ENCODE measurements around the gene SCAND1.
"Not testable (repeated sequence)": the region's sequence is repeated elsewhere in the genome, so short reads cannot be mapped to it uniquely, and the experiment has no call there.

Gene SCAND1

GRCh38 chr20:35954200-35954906 is at the start of gene SCAND1:
TSS of gene SCAND1 (minus strand) at chr20:35954502. CDS start at chr20:35954284, 218 bp downstream.
- DNase-seq = peak; percentile 95
- peaks cover 5% of the 10 kb centered on the region for H3K9me3 Mint-ChIP-seq
- H3K36me3 Mint-ChIP-seq (ENCODE audit: low read depth) = peaks cover 34% of the 10 kb centered on the region
- no peaks in the 10 kb centered on the region for H3K27me3 Mint-ChIP-seq
- H3K4me3 Mint-ChIP-seq = peak within 1 kb of the TSS; percentile 100
- peaks cover 24% of the 10 kb centered on the region for H3K4me1 Mint-ChIP-seq (ENCODE audit: low read depth)
- peak within 1 kb of the TSS; percentile 100 for H3K27ac Mint-ChIP-seq

- Mint-ChIP-seq H3K36me3 (ENCODE audit: low read depth) (no peaks in the 10 kb centered on the region), H3K27ac (no peak overlapping the region)
Measured at GRCh38 chr20:36004045-36004444, 49.7 kb upstream of the SCAND1 start.

GRCh38 chr20:36002855-36003254 is 48.6 kb upstream of the SCAND1 start:
- H3K27ac Mint-ChIP-seq = no peak overlapping the region
- no peaks in the 10 kb centered on the region for H3K4me1 Mint-ChIP-seq (ENCODE audit: low read depth)
- no peaks in the 10 kb centered on the region for H3K36me3 Mint-ChIP-seq (ENCODE audit: low read depth)
- H3K4me3 Mint-ChIP-seq = no peak overlapping the region
- H3K27me3 Mint-ChIP-seq = peaks cover 10% of the 10 kb centered on the region
- H3K9me3 Mint-ChIP-seq = peaks cover 13% of the 10 kb centered on the region
- DNase-seq = no peak

More at GRCh38 chr20:36004045-36004444, 49.7 kb upstream of the SCAND1 start:
- Mint-ChIP-seq H3K4me1 (ENCODE audit: low read depth) (no peaks in the 10 kb centered on the region), H3K9me3 (peaks cover 13% of the 10 kb centered on the region), H3K27me3 (peaks cover 10% of the 10 kb centered on the region), H3K4me3 (no peak overlapping the region)
- DNase-seq = no peak

- not testable (repeated sequence) for H3K27ac Mint-ChIP-seq; H3K36me3 Mint-ChIP-seq (ENCODE audit: low read depth); H3K4me1 Mint-ChIP-seq (ENCODE audit: low read depth); DNase-seq; H3K4me3 Mint-ChIP-seq
- peaks cover 10% of the 10 kb centered on the region for H3K27me3 Mint-ChIP-seq
- H3K9me3 Mint-ChIP-seq = peaks cover 13% of the 10 kb centered on the region
Measured at GRCh38 chr20:36001331-36001730, 47.0 kb upstream of the SCAND1 start.

- H3K4me1 Mint-ChIP-seq (ENCODE audit: low read depth); H3K27ac Mint-ChIP-seq; H3K36me3 Mint-ChIP-seq (ENCODE audit: low read depth); H3K4me3 Mint-ChIP-seq; DNase-seq; H3K9me3 Mint-ChIP-seq; H3K27me3 Mint-ChIP-seq: not testable (repeated sequence)
Measured at GRCh38 chr20:35996492-35996891, 42.2 kb upstream of the SCAND1 start.

GRCh38 chr20:35994994-35995453 is 40.7 kb upstream of the SCAND1 start:
- H3K9me3 Mint-ChIP-seq = no peaks in the 10 kb centered on the region
- H3K4me1 Mint-ChIP-seq (ENCODE audit: low read depth) = peaks cover 7% of the 10 kb centered on the region
- peaks cover 4% of the 10 kb centered on the region for H3K27me3 Mint-ChIP-seq
- H3K27ac Mint-ChIP-seq = no peak overlapping the region
- H3K4me3 Mint-ChIP-seq = no peak overlapping the region
- peak; percentile 87 for DNase-seq
- no peaks in the 10 kb centered on the region for H3K36me3 Mint-ChIP-seq (ENCODE audit: low read depth)

- no peak overlapping the region for H3K27ac Mint-ChIP-seq
- no peaks in the 10 kb centered on the region for H3K9me3 Mint-ChIP-seq
- peak overlapping the region; percentile 19 for H3K4me3 Mint-ChIP-seq
- H3K36me3 Mint-ChIP-seq (ENCODE audit: low read depth) = no peaks in the 10 kb centered on the region
- H3K27me3 Mint-ChIP-seq = peaks cover 8% of the 10 kb centered on the region
- DNase-seq = peak; percentile 42
- H3K4me1 Mint-ChIP-seq (ENCODE audit: low read depth) = peaks cover 7% of the 10 kb centered on the region
Measured at GRCh38 chr20:35992713-35993335, 38.5 kb upstream of the SCAND1 start.

- no peak for DNase-seq
- no peaks in the 10 kb centered on the region for H3K36me3 Mint-ChIP-seq (ENCODE audit: low read depth)
- no peak overlapping the region for H3K4me3 Mint-ChIP-seq
- peaks cover 8% of the 10 kb centered on the region for H3K27me3 Mint-ChIP-seq
- no peaks in the 10 kb centered on the region for H3K9me3 Mint-ChIP-seq
- H3K27ac Mint-ChIP-seq = no peak overlapping the region
- peaks cover 7% of the 10 kb centered on the region for H3K4me1 Mint-ChIP-seq (ENCODE audit: low read depth)
Measured at GRCh38 chr20:35991142-35991771, 37.0 kb upstream of the SCAND1 start.

GRCh38 chr20:35988910-35989463 is 34.7 kb upstream of the SCAND1 start:
- Mint-ChIP-seq H3K36me3 (ENCODE audit: low read depth) (no peaks in the 10 kb centered on the region), H3K4me3 (no peak overlapping the region), H3K4me1 (ENCODE audit: low read depth) (peaks cover 4% of the 10 kb centered on the region), H3K27ac (no peak overlapping the region), H3K9me3 (no peaks in the 10 kb centered on the region), H3K27me3 (peaks cover 8% of the 10 kb centered on the region)
- DNase-seq = no peak

GRCh38 chr20:35985806-35986205 is 31.5 kb upstream of the SCAND1 start:
- no peak overlapping the region for H3K4me3 Mint-ChIP-seq
- no peak overlapping the region for H3K27ac Mint-ChIP-seq
- no peaks in the 10 kb centered on the region for H3K9me3 Mint-ChIP-seq
- no peak for DNase-seq
- H3K27me3 Mint-ChIP-seq = peaks cover 9% of the 10 kb centered on the region
- no peaks in the 10 kb centered on the region for H3K36me3 Mint-ChIP-seq (ENCODE audit: low read depth)
- H3K4me1 Mint-ChIP-seq (ENCODE audit: low read depth) = no peaks in the 10 kb centered on the region

- no peak overlapping the region for H3K27ac Mint-ChIP-seq
- no peaks in the 10 kb centered on the region for H3K9me3 Mint-ChIP-seq
- H3K36me3 Mint-ChIP-seq (ENCODE audit: low read depth) = no peaks in the 10 kb centered on the region
- DNase-seq = no peak
- H3K27me3 Mint-ChIP-seq = peaks cover 9% of the 10 kb centered on the region
- H3K4me3 Mint-ChIP-seq = no peak overlapping the region
- H3K4me1 Mint-ChIP-seq (ENCODE audit: low read depth) = no peaks in the 10 kb centered on the region
Measured at GRCh38 chr20:35984382-35984781, 30.1 kb upstream of the SCAND1 start.

- Mint-ChIP-seq H3K9me3 (no peaks in the 10 kb centered on the region), H3K36me3 (ENCODE audit: low read depth) (no peaks in the 10 kb centered on the region), H3K4me3 (no peak overlapping the region), H3K27ac (no peak overlapping the region), H3K4me1 (ENCODE audit: low read depth) (no peaks in the 10 kb centered on the region), H3K27me3 (peaks cover 4% of the 10 kb centered on the region)
- DNase-seq = no peak
Measured at GRCh38 chr20:35981969-35982368, 27.7 kb upstream of the SCAND1 start.

GRCh38 chr20:35979544-35979943 is 25.2 kb upstream of the SCAND1 start:
- Mint-ChIP-seq H3K4me1 (ENCODE audit: low read depth) (no peaks in the 10 kb centered on the region), H3K27me3 (peaks cover 4% of the 10 kb centered on the region), H3K4me3 (no peak overlapping the region), H3K9me3 (no peaks in the 10 kb centered on the region), H3K36me3 (ENCODE audit: low read depth) (no peaks in the 10 kb centered on the region), H3K27ac (no peak overlapping the region)
- no peak for DNase-seq

GRCh38 chr20:35978041-35978513 is 23.8 kb upstream of the SCAND1 start:
- H3K9me3 Mint-ChIP-seq = no peaks in the 10 kb centered on the region
- peaks cover 4% of the 10 kb centered on the region for H3K27me3 Mint-ChIP-seq
- H3K27ac Mint-ChIP-seq = no peak overlapping the region
- no peak for DNase-seq
- no peak overlapping the region for H3K4me3 Mint-ChIP-seq
- no peaks in the 10 kb centered on the region for H3K36me3 Mint-ChIP-seq (ENCODE audit: low read depth)
- no peaks in the 10 kb centered on the region for H3K4me1 Mint-ChIP-seq (ENCODE audit: low read depth)

Data from activated T-cell treated with anti-CD3 and anti-CD28 coated beads, Interleukin-2, amount 50 U/mL, for 24 hours (primary cell).